ENCODE results near the gene EXOC3. TPM values are rescaled to one million over a fixed set of nuclear protein-coding genes. Genes with fewer than 3 reads are reported as not detected.

The EXOC3 gene
- total and polyA plus RNA-seq, 12 donors: 29.0 to 44.7 (median 40.0) TPM

DNA sequence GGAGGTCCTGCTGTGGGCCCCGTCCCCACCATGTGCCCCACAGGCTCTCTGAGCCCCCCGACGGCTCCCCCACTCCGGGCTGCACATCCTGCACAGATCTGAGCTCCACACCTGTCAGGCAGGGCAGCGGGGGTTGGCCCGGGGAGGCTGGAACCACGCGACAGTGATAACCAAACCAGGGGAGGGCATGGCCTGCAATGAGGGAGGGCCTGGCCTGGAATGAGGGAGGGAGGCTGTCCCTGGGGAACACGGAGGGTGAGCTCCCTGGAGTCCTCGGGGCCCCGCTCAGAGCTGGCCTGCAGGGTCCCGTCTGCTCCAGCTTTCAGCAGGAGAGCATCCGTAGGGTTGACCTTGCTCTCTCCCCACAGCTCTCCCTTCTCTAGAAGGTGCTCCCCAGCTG, 50.8 kb downstream of the EXOC3 start:
- ATAC-seq (no peak), DNase-seq (no peak)
- H3K9me3 ChIP-seq: no peaks in the 10 kb centered on the region
- TF ChIP-seq, protein P1, sequence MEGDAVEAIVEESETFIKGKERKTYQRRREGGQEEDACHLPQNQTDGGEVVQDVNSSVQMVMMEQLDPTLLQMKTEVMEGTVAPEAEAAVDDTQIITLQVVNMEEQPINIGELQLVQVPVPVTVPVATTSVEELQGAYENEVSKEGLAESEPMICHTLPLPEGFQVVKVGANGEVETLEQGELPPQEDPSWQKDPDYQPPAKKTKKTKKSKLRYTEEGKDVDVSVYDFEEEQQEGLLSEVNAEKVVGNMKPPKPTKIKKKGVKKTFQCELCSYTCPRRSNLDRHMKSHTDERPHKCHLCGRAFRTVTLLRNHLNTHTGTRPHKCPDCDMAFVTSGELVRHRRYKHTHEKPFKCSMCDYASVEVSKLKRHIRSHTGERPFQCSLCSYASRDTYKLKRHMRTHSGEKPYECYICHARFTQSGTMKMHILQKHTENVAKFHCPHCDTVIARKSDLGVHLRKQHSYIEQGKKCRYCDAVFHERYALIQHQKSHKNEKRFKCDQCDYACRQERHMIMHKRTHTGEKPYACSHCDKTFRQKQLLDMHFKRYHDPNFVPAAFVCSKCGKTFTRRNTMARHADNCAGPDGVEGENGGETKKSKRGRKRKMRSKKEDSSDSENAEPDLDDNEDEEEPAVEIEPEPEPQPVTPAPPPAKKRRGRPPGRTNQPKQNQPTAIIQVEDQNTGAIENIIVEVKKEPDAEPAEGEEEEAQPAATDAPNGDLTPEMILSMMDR (IDR thresholded peaks at IDR 0.05): no peak
- peaks cover 0 to 74% (median 56%) of the 10 kb centered on the region in 7 donors for H3K27me3 ChIP-seq
- WGBS, 2 donors: 54 to 56% methylated on average over 13 of the region's 13 CpGs
- H3K4me3 ChIP-seq: no peak overlapping the region
- H3K4me1 ChIP-seq: no peaks in the 10 kb centered on the region
- intact Hi-C loops (cut with DNase I): no loop called here
- H3K27ac ChIP-seq: no peak overlapping the region
- H3K36me3 ChIP-seq: no peaks in the 10 kb centered on the region

DNA sequence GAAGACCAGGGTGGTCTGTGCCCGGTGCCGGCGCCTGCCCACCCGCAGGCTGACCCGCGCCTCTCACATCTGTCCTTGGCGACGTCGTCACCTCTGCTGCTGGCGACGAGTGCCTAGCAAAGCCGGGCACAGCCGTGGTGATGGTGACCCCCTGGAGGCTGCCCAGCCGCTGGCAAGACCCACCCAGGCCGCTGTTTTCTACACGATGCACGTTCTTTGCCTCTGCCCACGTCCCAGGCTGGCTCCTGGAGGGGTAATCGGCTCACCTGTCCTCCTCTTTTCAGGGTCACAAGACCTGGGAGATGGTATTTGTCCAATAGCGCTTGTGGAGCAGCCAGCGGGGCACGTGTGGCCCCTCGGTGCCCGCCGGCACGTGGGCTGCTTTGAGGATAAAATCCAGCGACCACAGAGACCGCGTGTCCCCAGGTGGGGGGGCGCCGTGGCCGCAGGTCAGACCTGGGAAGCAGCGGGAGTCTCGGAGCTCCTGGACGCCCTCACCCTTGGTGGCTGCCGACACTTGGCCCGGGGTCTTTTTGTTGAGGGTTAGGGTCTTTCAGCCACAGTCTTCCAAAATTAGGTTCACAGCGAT, 51.8 kb downstream of the EXOC3 start:
- no peak overlapping the region for H3K27ac ChIP-seq
- no peak for ATAC-seq
- H3K36me3 ChIP-seq: no peaks in the 10 kb centered on the region
- TF ChIP-seq, protein P1 (IDR thresholded peaks at IDR 0.05): no peak
- WGBS, 2 donors: 87 to 89% methylated on average over 38 of the region's 38 CpGs
- no peak for DNase-seq
- peaks cover 0 to 78% (median 60%) of the 10 kb centered on the region in 7 donors for H3K27me3 ChIP-seq
- H3K9me3 ChIP-seq: no peaks in the 10 kb centered on the region
- intact Hi-C loops (cut with DNase I): no loop called here
- H3K4me3 ChIP-seq: no peak overlapping the region
- H3K4me1 ChIP-seq: no peaks in the 10 kb centered on the region

DNA sequence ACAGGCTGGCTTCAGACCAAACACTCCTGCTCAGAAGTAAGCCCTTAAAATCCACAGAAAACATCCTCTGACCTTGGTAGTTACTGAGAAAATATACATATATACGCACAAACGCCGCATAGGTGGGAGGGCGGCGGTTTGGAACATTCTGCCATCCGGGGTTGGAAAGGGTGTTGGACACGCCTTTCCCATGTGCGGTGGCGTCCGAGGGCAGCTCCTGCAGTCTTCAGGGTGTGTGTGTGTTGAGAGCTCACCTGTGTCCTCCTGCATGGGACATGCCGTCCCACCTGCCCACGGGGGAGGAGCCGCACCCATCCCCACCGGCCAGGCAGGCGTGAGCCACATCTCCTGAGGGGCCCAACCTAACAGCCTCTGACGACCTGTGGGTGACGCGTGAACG, 53.1 kb downstream of the EXOC3 start:
- 55 to 58% methylated on average over 19 of the region's 19 CpGs for WGBS, 2 donors
- no peak for ATAC-seq
- no peak overlapping the region for H3K4me3 ChIP-seq
- H3K27me3 ChIP-seq: peaks cover 0 to 79% (median 64%) of the 10 kb centered on the region in 7 donors
- no peaks in the 10 kb centered on the region for H3K9me3 ChIP-seq
- intact Hi-C loops (cut with DNase I): no loop called here
- TF ChIP-seq, protein P1 (IDR thresholded peaks at IDR 0.05): no peak
- H3K27ac ChIP-seq: no peak overlapping the region
- DNase-seq: no peak
- H3K36me3 ChIP-seq: no peaks in the 10 kb centered on the region
- H3K4me1 ChIP-seq: no peaks in the 10 kb centered on the region

DNA sequence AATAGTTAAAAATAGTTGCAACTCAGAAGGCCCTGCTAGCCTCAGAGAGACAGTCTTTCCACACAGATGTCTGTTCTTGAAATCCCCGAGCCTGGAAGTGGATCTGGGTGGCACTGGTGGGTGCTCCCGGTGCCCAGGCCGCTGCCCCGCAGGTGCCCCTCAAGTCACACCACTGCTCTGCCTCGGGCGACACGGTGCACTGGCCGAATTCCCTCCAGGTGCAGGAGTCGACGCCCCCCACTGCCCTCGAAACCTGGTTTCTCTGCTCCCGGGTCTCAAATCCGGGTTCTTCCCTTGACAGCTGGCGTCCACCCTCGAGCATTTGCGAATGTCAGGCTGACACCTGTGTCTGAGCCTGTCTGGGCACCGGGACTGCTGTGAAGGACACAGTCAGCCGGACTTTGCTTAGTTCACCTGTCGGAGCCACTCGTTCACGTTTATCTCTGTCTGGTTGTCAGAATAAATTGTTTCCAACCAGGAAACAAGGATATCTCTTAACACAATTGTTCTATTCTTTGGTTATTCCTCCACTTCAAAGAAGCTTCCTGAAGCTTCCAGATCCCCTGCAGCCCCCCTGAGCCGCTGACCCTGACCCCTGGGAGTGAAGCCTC, 54.2 kb downstream of the EXOC3 start:
- Histone ChIP-seq H3K9me3 (no peaks in the 10 kb centered on the region), H3K36me3 (no peaks in the 10 kb centered on the region), H3K27ac (no peak overlapping the region), H3K4me3 (no peak overlapping the region), H3K27me3 (peaks cover 0 to 85% (median 58%) of the 10 kb centered on the region in 7 donors), H3K4me1 (no peaks in the 10 kb centered on the region)
- no peak for ATAC-seq
- intact Hi-C loops (cut with DNase I): no loop called here
- TF ChIP-seq, protein P1 (IDR thresholded peaks at IDR 0.05): no peak
- no peak for DNase-seq
- 71 to 73% methylated on average over 22 of the region's 22 CpGs for WGBS, 2 donors

Data from heart right ventricle (tissue), 16 donors.